GM21423 (cell line): ENCODE data around the gene TMEM11.

Experiments
- ATAC-seq: cut with Tn5 transposase; IDR thresholded peaks from one replicate; pipeline ENCODE4 v1.9.1; 2021; ENCODE audit warnings: mild to moderate bottlenecking, moderate library complexity; ENCODE audit not compliant: unreplicated experiment

The TMEM11 gene, protein sequence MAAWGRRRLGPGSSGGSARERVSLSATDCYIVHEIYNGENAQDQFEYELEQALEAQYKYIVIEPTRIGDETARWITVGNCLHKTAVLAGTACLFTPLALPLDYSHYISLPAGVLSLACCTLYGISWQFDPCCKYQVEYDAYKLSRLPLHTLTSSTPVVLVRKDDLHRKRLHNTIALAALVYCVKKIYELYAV

DNA sequence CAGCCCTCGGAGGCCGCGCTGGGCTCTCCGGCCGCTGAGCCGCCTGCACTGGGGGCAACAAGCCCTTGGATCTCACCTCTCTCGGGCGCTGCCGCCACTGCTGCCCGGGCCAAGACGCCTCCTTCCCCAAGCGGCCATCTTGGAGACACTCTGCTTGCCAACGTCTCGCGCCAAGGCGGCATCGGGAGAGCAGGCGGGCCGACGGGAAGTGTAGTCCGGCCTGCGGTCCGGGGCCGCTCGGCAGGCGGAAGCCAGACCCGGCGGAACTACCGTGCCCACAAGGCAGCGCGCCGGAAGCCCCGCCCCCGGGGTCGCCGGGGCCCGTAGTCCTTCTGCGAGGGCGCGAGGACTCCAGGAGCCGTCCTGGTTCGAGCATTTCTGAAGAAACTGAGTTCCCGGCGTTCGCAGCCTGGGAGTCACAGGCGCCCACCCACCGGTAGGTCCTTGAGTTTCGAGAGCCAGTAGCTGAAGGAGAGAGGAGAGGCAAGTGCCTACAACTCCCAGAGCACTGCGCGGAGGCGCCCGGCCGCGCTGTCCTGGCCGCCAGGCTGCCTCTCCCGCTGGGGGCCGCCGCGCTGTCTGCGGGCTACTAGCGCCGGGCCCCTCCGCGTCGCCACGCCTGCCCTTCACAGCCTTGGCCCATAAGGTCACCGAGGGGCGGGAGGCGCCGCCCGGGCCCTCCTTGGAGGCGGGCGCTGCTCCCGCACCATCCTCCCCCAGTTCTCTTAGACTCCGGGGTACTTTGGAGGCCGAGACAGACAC, at the start of gene TMEM11:
TSS of gene TMEM11 (minus strand) at position 147 of the 762 bp plus-strand sequence. CDS start at position 138, 9 bp downstream.
- ATAC-seq, result peak; percentile 85

DNA sequence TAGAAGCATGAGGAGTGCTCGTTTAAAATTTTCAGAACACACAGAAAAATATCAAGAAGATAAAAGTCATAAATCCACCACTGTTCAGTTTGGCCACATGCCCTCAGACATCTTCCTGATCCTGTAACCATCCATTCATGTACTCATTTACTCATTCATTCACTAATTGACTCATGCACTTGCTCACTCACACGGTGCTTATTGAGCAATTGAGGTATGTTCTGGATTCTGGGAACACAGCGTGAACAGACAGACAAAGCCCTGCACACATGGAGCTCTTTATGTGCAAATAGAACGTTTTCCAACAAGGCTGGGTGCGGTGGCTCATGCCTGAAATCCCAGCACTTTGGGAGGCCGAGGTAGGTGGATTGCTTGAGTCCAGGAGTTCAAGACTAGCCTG, 49.4 kb upstream of the TMEM11 start:
- no peak for ATAC-seq

DNA sequence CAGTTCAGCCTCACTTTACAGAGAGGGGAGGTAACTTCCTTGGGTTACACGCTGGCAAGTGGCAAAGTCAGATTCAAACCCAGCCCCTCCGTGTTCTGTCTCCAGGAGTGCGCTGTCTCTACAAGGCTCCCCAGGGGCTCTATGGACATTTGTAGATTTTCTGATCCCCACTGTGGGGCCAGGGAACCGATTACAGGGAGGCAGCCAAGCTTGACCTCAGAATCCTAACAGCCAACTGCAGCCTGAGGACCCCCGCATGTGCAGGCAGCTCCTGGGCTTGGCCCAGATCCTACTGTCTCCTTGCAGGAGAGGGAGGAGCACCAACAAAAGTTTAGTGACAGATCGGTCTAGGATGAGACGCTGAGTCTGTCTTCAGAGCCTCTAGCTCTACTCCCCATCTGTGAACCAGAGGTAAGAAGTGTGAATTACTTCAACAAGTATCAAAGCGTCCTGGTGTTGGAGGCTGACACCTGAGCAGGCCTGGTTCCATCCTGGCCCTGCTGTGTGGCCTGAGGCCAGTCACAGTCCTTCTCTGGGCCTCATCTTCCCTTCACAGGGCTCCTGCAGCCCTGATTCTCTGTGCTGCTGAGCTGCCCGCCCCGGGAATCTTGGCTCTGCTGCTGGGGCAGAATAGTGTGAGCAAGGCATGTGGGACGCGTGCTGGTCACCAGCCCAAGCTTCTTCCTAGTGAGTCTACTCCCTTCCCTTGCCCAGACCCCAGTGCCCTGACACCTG, 48.5 kb upstream of the TMEM11 start:
- no peak for ATAC-seq

DNA sequence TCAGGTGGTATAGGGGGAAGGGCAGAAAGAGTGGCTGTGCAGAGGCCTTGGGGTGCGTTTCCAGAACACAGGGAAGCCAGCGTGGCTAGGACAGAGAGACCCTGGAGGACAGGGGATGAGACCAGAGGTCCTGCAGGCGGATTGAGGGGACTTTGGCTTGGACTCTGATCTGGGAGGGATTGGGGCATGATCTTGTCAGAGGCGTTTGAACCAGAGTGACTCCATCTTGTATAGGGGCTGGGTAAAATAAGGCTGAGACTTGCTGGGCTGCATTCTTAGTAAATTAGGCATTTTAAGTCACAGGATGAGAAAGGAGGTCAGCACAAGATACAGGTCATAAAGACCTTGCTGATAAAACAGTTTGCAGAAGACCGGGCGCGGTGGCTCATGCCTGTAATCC, 44.6 kb upstream of the TMEM11 start:
- no peak for ATAC-seq

DNA sequence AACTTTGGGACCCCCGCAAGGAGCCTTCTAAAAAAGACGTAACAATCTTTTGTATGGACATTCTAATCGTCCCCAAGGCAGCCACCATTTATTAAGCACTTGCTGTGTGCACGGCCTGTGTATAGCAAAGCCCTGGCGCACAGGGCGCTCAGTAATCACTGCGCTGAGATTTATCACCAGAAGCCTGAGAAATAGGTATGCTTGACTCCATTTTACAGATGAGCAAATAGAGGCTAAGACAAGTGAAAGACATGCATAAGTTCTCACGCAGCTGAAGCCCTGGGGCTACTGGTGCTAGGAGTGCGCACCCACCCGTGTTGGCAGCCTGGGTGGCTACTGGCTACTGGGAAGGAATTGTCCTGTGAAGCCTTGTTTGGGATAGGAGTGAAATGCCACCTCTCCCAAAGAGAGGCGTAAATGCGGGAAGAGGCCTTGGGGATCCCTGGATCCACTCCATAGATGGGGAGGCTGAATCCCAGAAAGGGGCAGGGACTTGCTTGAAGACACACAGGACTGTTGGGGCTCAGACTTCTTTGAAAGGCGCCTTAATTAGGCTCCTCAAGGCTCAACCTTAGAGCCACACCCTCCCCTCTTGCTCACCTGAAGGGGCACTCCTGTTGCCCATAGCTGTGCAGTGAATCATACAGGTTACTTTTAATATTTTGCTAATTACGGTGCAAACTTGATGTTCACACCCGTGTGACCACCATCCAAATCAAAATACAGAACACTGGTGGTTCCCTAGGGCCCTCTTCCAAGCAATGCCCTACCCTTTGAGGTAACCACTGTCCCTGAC, 39.9 kb upstream of the TMEM11 start:
- peak; percentile 6 for ATAC-seq

DNA sequence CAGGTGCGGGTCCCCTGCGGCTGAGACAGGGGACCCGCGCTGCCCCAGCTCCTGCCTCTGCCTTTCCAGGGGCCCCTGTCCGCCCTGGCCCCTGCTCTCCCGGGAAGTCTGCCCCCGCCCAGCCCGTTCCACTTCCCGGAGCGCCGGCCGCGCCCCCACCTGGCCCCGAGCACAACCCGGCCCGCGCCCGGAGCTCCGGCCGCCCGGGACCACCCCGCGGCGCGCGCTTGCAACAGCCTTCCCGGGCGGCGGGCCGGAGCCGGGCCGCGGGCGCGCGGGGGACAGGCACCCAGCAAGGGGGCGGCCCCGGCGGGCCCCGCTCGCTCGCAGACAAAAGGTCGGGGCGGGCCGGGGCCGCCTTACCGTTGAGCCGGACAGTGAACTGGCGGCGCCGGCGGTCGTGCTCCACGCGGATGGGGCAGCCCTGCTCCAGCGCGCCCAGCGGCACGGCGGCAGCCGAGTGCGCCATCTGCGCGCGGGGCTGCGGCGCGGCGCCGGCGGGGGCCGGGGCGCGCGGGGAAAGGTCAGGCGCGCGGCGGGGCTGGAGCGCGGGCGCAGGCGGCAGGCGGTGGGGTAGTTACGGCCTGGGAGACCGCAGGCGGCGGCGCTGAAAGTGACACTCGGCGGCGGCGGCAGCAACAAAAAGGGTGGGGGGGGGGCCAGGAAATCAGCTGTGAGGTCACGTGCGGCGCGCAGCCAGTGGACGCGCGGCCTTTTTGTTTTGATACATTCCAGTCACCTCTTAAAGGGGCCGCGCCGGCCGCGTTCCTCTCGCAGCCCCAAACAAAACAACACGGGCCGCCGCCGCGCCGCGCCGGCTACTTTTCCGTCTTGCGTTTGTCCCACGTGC, 39.1 kb upstream of the TMEM11 start, which contains the start of gene NATD1:
TSS of gene NATD1 (minus strand) at position 615 of the 850 bp plus-strand sequence. CDS start at position 469, 146 bp downstream.
- peak; percentile 74 for ATAC-seq

DNA sequence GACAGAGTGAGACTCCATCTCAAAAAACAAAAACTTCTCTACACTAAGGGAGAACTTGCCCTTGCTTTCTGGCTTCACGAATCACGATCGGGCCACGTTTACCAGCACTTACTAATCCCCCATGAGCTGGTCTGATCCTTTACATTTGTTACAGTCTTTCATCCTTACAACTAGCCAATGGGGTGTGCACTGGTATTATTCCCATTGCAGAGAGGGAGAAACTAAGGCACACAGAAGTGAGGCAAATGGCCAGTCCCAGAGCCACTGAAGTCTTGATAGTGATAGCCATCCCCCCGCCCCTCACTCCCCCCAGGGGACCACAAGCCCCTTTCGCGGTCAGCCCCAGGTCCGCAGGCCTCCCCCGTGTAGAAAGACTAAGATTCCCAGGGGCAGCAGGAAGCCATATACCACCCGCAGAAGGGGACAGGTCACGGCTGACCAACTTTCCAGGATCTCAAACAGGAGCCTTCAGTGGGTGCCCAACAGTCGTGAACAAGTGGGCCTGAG, 38.4 kb upstream of the TMEM11 start:
- ATAC-seq, result no peak

DNA sequence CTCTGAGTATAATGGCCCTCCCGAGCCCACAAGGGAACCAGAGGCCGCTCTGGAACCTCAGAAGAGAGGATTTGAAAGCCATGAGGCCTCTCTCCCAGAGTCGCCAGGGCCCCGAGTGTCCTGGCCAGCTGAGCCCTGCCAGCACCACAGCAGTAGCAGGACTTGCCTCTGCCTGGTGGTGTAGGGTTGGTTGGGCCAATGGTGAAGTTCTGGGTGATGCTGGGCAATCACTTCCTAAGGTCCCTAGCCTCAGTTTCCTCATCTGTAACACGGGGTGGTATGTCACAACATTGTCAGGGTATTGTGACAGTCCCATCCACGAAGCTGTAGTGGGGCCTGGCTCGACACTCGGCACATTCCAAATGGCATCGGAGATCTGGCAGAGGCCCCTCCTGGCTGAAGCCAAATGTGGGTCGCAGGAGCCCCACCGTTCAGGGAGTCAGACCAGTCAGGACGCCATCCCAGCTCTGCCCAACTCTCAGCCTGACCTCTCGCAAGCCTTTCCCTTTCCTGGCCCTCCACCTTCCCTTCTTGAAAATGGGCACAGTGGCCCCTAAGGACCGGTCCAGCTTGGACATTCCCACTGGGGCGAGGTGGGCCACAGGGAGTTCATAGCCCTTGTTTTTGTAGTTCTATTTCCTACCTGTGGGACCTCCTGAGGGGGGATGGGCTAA, 37.5 kb upstream of the TMEM11 start:
- no peak for ATAC-seq

DNA sequence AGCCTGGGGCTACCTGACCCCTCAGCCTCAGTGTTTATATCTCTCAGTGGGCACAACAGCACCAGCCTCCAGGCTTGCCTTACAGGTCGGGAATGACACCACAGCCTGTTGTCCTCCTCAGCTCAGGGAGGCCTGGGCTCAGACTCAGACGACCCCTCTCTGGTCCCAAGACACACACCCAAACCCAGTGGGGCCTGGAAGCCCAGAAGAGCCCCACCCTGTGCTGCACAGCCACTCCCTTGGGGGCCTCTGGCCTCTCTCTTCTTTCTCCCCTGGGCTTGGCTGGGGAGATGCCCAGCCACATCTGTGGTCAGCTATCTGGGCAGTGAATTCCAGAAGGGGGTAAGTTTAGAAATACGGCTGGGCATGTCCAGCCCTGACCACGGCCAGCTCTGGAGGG, 36.9 kb upstream of the TMEM11 start:
- no peak for ATAC-seq

DNA sequence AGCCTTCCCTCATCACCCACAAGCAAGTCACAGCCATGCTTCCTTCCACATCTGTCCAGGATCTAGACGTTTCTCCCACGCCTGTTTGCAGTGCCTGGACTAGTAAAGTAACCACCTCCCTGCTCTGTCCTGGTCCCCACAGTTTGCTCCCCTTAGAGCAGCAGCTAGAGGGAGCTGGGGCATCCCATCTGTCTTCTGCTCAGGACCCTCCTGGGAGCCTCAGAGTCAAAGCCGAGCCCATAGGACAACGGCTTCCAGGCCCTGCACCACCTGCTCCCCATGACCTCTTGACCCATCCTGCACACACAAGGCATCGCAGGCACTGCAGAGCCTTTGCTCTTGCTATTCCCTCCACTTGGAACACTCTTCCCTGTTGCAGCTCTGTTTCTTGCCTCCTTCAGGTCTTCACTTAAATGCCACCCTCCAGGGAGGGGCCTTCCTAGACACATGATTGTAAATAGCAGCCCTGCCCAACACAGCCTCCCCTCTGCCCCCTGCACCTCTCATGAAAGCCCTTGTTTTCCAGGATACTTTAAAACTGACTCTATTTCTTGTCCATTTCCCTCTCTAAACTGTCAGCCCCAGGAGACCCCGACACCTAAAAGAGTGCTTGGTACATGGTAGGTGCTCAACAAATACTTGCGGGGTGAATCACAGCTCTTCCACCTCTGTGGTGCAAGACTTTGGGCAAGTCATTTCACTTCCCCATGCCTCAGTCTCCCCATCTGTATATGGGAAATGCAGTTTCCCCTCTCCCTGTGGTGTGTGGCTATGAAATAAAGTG, 36.2 kb upstream of the TMEM11 start:
- ATAC-seq, result no peak

DNA sequence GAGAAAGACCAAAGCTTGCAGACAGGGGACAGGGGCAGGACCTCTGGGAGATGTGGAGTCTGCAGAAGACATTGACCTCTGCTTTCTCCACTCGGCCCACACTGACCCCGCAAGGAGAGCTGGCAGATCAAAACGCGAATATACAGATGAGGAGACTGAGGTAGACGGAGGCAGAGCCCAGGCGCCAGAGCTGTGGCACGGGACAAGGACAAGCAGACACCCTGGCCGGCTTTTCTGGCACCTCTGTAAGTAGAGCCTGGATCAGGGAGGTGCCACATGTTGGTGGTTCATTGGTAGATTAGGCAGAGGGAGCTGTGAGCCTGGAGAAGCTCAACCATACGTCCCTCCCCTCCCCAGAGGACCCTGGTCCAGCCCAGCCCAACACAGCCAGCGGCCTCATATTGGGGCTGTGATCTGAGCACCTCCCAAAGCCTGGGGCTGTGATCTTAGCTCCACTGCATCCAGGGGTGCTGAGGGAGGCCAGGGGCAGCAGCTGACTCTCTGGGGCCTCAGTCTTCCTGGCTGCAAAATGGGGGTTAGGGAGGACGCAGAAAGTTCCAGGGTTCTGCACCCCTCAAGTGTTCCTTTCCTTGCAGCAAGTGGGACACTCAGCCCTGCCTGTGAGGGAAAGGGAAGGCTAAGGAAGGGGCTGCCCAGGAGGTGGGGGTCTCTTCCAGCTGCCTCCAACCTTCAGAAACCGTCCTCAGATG, 35.3 kb upstream of the TMEM11 start:
- no peak for ATAC-seq

DNA sequence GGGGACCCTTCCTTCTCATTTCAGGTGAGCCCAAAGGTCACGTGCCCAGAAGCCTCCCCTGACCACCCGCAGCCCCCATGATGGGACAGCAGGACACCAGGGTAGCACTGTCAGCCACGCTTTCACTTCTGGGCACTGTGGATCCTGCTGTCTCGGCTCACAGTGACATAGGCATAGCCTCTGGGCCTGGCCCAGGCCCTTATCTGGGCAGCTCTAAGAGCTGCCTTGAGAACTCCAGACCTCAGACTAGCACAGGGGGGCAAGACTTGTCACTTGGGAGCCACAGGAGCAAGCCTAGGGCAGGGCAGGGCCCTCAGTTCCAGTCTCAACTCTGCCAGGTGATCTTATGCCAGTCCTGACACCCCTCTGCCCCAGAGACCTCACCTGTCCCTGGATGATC, 34.5 kb upstream of the TMEM11 start:
- ATAC-seq, result no peak

DNA sequence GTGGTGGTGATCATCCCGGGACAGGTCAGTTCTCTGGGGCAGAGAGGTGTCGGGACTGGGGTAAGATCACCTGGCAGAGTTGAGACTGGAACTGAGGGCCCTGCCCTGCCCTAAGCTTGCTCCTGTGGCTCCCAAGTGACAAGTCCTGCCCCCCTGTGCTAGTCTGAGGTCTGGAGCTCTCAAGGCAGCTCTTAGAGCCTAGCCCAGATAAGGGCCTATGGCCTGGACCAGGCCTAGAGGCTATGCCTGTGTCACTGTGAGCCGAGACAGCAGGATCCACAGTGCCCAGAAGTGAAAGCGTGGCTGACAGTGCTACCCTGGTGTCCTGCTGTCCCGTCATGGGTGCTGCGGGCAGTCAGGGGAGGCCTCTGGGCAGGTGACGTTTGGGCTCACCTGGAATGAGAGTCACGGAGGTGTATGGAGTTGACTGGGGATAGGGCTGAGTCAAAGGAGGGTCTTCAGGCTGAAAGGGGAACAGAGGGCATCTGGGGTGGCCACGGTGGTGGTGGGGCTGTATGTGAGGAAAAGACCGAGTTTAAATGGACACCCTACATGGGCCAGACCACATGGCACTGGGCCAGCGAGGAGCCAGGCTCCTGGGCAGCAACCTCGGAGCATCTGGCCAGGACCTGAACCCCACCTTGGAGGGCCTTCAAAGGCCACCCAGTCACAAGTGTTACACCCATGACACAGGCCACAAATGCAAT, 33.7 kb upstream of the TMEM11 start:
- no peak for ATAC-seq

DNA sequence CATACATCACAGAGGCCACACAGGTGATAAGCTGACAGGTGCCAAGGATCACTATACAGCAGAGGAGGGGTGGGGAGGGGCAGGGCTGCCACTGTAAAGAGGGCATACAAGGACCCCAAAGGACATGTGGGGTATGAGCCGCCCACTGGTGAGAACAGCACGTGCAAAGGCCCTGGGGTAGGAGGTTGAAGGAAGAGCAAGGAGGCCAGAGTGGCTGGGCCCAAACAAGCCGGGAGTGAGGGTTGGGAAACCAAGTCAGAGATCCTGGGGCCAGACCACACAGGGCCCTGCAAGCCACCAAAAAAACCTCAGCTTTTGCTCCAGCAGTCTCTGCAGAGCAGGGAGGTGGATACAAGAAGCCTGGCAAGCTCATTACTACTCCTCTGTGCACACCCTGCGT, 32.7 kb upstream of the TMEM11 start:
- no peak for ATAC-seq

DNA sequence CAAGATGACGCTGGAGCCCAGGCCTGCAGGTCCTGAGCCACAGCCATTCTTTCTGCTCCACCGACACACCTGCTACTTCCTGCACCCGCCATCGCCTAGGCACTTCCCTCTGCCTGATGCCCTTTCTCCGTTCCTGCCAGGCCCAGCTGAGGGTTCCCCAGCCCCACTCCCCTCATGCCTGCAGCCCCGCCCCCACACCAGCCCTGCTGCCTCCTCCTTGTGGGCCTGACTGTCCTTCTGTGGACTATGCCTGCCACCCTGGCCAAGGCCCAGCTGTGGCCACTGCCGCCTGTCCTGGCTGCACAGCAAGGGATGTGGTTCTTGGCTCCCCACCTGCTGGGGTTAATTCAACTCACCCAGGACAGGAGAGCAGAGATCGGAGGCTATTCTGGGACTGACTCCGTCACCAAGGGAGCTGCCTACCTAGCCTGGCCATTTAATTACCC, 31.7 kb upstream of the TMEM11 start:
- no peak for ATAC-seq

DNA sequence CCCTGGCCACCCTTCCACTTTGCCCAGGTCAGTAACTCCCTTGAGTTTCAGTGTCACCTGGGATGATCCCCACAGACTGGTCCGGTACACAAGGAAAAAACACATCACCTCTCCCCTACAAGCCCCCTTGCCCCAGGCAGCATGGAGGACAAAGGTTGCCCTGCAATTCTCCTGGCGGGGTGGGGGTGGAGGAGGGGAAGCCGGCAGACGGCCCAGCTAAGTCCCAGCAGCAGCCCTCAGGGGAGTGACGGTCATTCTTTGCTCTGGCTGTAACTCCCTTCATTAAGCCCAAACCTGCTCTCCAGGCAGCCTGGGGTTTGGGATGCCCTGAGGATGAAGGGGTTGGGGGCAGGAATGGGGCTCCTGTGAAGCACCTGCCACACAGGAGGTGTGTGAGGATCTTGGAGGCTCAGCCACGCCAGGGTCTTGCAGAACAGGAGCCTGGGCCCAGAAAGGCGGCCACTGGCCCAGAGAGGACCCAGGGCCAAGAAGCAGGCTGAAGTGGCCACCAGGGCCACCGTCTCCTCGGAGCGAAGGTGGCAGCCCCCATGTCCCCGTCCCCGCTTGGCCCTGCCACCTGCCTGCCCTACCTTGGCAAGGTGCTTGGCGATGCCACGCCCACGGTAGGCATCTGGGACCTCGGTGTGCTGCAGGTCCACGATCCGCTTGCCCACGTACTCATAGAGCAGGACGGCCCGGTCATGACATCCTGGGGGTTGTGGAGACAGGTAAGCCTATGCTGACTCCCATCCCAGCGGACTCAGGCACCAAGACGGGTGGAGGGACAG, 29.7 kb upstream of the TMEM11 start:
- ATAC-seq, result no peak
